HG02870 (cell line): Measurements from ENCODE around the gene CRACR2A.

ENCODE experiments used
- ATAC-seq: cut with Tn5 transposase; IDR thresholded peaks from one replicate; pipeline ENCODE4 v1.9.1; 2021; ENCODE audit warnings: mild to moderate bottlenecking, moderate library complexity; ENCODE audit not compliant: unreplicated experiment

CRACR2A gene

DNA sequence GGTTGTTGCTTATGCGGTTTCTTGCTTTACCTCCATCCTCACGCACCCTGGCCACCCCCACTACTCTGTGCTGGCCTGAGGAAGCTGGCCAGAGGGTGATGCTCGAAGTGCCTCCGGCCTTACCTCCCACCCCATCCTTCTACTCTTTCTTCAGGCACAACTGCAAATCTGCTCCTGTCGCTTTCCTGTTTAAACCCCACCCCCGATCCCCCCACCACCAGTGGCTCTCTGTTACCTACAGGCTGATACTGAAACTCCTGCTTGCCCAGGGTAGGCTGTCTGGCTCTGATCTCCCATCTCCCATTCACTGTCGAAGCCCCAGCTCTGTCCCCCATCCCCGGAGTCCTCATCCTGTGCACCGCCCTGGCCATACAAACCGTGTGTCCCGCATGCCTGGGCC lies 150.4 kb downstream of the CRACR2A start:
- ATAC-seq = no peak

- ATAC-seq = no peak
Observed at GRCh38 chr12:3601461-3602150, 151.3 kb downstream of the CRACR2A start.

- ATAC-seq = no peak
Observed at GRCh38 chr12:3600951-3601350, 152.0 kb downstream of the CRACR2A start.

DNA sequence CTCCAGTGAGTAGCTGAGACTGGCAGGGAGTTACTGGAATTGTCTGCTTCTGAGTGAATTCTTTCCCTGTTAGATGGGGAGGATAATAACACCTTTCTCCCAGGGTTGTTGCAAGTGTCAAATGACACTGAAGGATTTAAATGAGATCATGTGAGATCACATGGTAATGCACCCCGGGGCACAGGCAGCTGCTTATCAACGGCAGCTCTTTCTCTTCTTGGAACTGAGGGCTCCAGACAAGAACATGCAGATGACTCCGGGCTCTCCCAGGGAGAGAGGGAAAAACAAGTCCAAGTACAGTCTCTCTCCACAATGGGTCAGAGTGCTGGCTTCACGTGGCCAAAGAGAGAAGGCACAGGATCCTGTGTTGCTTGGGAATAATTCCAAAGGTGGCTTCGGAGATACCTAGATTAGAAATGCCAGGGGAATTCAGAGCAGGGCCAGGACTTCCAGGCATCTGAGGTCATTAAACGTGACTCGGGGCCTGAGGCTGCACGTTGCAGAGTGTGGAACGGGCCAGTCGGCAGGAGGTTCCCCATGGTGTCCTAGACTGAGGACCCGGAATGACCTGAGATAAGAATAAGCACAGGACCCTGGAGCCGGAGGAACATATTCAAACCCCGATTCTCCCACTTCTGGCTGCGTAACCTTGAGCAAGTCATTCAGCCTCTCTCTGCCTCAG lies 152.7 kb downstream of the CRACR2A start:
- no peak for ATAC-seq

GRCh38 chr12:3598896-3599860 lies 153.7 kb downstream of the CRACR2A start:
- ATAC-seq = no peak

- no peak for ATAC-seq
Observed at GRCh38 chr12:3597526-3598210, 155.2 kb downstream of the CRACR2A start.

DNA sequence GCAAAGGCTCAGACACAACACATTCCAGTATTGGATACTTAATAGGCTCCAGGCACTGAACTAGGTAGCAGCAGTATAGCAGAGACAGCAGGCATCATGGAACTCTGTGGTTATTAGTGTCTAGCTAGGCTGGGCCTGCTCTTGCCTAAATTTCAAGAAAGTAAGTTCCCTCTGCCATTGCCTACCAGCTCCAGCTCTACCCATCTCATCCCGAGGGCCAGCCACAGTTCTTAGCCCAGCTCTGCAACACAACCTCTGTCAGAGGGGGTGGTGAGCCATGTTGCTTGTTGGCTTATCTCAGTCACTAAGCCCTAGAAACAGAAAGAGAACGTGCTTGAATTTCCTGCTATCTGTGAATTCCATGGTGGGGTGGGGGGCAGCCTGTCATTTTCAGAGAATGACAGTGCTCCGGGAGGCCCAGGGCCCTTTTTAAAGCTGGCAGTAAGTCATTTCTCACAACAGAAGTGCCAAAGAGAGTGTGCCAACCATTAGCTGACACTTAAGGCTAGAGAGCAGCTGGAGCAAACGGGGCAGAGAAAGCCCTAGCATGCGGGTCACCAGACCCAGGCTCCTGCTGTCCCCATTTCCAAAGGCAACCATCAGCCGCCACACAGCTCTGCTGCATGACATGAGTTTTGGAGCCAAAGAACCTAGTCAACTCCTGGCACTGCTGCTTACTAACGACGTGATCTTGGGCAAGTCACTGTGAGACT lies 156.1 kb downstream of the CRACR2A start:
- ATAC-seq = no peak

DNA sequence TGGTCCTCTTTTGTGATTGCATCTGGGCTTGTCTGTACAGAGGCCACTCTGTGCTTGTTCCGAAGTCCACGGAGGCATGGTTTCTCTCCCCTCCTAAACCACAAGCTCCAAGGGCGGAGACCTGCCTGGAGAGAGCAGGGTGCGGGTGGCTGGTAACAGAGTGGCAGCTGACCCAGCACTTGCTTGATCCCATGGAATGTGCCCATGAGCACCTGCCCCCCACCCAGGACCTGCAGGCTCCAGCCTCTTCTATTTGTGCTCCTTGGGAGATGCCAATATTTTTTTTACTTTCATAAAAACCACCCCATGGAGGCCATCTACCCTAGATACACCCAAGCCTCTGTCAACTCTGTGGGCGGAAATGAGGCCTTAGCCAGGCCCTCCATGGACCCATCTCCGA lies 157.2 kb downstream of the CRACR2A start:
- no peak for ATAC-seq

DNA sequence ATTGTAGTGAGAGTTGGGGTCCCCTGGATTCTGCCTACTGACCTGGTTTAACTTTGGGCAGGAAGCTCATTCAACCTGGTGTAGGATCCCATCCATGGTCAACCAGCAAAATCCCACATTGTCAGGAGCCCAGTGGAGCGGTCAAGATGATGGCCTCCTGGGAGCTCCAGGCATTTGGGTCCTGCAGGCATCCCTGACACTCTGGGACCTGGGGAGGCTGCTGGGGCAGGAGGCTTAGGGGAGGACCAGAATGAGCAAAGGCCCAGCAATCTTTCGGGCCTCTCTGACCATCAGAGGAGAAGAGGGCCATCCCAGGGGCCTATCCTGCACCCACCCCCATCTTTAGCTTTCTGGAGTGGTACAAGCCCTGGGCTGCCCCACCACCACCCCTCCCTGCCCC lies 157.9 kb downstream of the CRACR2A start:
- ATAC-seq = no peak

- no peak for ATAC-seq
Observed at GRCh38 chr12:3593906-3594483, 158.9 kb downstream of the CRACR2A start.

- no peak for ATAC-seq
Observed at GRCh38 chr12:3592856-3593625, 159.9 kb downstream of the CRACR2A start.

- ATAC-seq = no peak
Observed at GRCh38 chr12:3589745-3590144, 163.2 kb downstream of the CRACR2A start.

DNA sequence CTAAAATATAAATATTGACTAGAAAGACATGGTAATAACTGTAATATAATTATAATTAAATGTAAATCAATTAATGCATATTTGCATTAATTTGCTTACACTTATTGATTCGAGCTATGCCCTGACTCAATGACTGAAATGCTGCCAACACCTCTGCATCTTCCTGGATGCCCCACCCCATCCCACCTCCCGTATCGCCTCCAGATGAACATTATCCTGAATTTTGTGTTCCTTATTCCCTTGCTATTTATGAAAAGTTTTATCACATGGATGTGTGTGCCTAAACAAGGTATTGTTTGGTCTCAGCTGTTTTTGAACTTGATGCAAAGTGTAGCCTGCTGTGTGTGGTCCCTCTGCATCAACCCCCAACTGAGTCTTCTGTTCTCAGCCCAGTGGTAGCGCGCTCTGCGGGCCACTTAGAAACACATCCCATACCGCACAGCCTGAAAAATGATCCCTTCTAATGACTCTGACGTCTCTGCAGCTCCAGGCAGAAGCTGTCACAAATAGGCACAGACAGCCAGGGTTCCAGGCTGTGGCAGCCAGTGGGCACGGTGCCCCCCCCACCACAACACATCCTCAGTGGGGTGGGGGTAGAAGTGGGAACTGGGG lies 165.4 kb downstream of the CRACR2A start:
- ATAC-seq = no peak

GRCh38 chr12:3583656-3584334 lies 169.1 kb downstream of the CRACR2A start:
- ATAC-seq = no peak

GRCh38 chr12:3580094-3580749 lies 172.7 kb downstream of the CRACR2A start:
- no peak for ATAC-seq

GRCh38 chr12:3579446-3580093 lies 173.3 kb downstream of the CRACR2A start:
- ATAC-seq = no peak

GRCh38 chr12:3578557-3578956 lies 174.4 kb downstream of the CRACR2A start:
- no peak for ATAC-seq
